ENCODE results near the gene ROCK2. TPM values are rescaled to one million over a fixed set of nuclear protein-coding genes. Genes with fewer than 3 reads are reported as not detected.

ROCK2 gene
- polyA plus RNA-seq, 2 of the 4 experiments (the other 2 are of a cell fraction) = 34.0 to 38.7 TPM

DNA sequence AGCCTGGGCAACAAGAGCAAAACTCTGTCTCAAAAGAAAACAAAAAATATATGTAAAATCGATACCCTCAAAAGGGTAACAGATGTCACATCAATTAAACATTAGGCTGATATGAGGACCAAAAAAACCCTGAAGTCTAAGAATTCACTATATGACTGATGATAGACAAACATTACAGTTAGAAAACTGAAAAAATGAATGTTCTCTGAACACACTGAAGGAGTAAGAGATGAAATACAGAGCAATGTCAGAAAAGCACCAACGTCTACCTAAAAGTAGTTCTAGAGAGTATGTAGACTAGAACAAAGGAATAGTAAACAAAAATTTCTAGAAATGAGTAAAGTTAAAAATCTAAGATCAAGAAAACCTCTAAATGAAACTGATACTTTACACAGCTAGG, 107.3 kb downstream of the ROCK2 start:
- Histone ChIP-seq H3K9me3 (no peaks in the 10 kb centered on the region), H3K4me1 (peaks cover 33% of the 10 kb centered on the region), H3K4me2 (no peak overlapping the region), H3K4me3 (no peak overlapping the region), H3K27ac (no peak overlapping the region)
- WGBS (ENCODE audit: missing lambda C conversion rate) = 87% methylated on average over 2 of the region's 2 CpGs
- POLR2A ChIA-PET = no interaction called here
- no peak for TF ChIP-seq JUNB (IDR thresholded peaks at IDR 0.05)
- no peak for TF ChIP-seq SREBF2 (IDR thresholded peaks at IDR 0.05)
- TF ChIP-seq MAZ (IDR thresholded peaks at IDR 0.05; ENCODE audit: borderline replicate concordance, low read depth, low read length) = no peak
- TF ChIP-seq CEBPB (IDR thresholded peaks at IDR 0.05) = no peak
- no peak for TF ChIP-seq POLR2A (IDR thresholded peaks at IDR 0.05; ENCODE audit: low read length)
- TF ChIP-seq ZNF302 (CRISPR knock-in tag; IDR thresholded peaks at IDR 0.05) = no peak
- TF ChIP-seq MYC (IDR thresholded peaks at IDR 0.05; ENCODE audit: borderline replicate concordance, low read length) = no peak
- TF ChIP-seq ESRRA (IDR thresholded peaks at IDR 0.05; ENCODE audit: borderline replicate concordance, low read length) = no peak
- no peak for TF ChIP-seq CHD4 (IDR thresholded peaks at IDR 0.05; ENCODE audit: borderline replicate concordance)
- TF ChIP-seq EHF (CRISPR knock-in tag; IDR thresholded peaks at IDR 0.05) = no peak
- TF ChIP-seq ZC3H11A (IDR thresholded peaks at IDR 0.05) = no peak
- no peak for TF ChIP-seq FOSL2 (IDR thresholded peaks at IDR 0.05)
- no peak for TF ChIP-seq FOSL2 (CRISPR knock-in tag; IDR thresholded peaks at IDR 0.05)
- no peak for FAIRE-seq
- CTCF ChIA-PET = interaction anchor here (0.9 to 5.4 kb wide), 7 partner anchors 10 to 216 kb away, joined by 3 to 50 read pairs (median 5); a partner anchor contains a TSS
- no peak for DNase-seq (ENCODE audit: low read depth in 1 of 2, low spot score in 1 of 2)
- ATAC-seq = no peak

GRCh38 chr2:11236335-11236734, 108.1 kb downstream of the ROCK2 start:
- no peak overlapping the region for H3K4me3 ChIP-seq
- CTCF ChIA-PET = interaction anchor here (0.9 to 5.4 kb wide), 8 partner anchors 9 to 346 kb away, joined by 3 to 50 read pairs (median 12); a partner anchor contains a TSS
- no peak overlapping the region for H3K4me2 ChIP-seq
- ATAC-seq = no peak
- no peak for FAIRE-seq
- H3K4me1 ChIP-seq = peaks cover 33% of the 10 kb centered on the region
- WGBS (ENCODE audit: missing lambda C conversion rate) = 80% methylated on average over 3 of the region's 3 CpGs
- DNase-seq (ENCODE audit: low read depth in 1 of 2, low spot score in 1 of 2) = no peak
- H3K27ac ChIP-seq = no peak overlapping the region
- POLR2A ChIA-PET = no interaction called here
- TF ChIP-seq HEYL (CRISPR knock-in tag; IDR thresholded peaks at IDR 0.05) = no peak
- no peak for TF ChIP-seq ZSCAN20 (CRISPR knock-in tag; IDR thresholded peaks at IDR 0.05)
- TF ChIP-seq KDM1A (IDR thresholded peaks at IDR 0.05; ENCODE audit: low read depth) = no peak
- no peak for TF ChIP-seq ELK1 (IDR thresholded peaks at IDR 0.05; ENCODE audit: low read depth, low read length)
- TF ChIP-seq FOXS1 (CRISPR knock-in tag; IDR thresholded peaks at IDR 0.05) = no peak
- TF ChIP-seq, protein P1, sequence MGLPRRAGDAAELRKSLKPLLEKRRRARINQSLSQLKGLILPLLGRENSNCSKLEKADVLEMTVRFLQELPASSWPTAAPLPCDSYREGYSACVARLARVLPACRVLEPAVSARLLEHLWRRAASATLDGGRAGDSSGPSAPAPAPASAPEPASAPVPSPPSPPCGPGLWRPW (IDR thresholded peaks at IDR 0.05) = no peak
- H3K9me3 ChIP-seq = no peaks in the 10 kb centered on the region

DNA sequence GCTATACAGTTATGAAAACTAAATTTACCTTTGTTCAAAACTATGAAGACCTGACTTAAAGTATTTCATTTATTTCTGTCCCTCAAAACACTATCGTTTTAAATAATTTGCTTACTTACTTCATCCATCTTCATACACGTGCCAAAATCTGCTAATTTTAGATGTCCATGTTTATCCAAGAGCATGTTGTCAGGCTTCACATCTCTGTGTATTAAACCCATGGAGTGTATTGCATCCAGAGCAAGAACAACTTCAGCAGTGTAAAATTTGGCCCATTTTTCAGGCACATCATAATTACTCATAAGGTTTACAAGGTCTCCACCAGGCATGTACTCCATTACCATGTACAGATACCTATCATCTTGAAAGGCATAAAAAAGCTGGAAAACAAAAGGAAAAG, 108.9 kb downstream of the ROCK2 start:
- 51% methylated on average over 2 of the region's 2 CpGs for WGBS (ENCODE audit: missing lambda C conversion rate)
- Histone ChIP-seq H3K4me1 (peaks cover 33% of the 10 kb centered on the region), H3K4me2 (no peak overlapping the region), H3K27ac (no peak overlapping the region), H3K4me3 (no peak overlapping the region), H3K9me3 (no peaks in the 10 kb centered on the region)
- POLR2A ChIA-PET = no interaction called here
- CTCF ChIA-PET = interaction anchor here (0.7 to 5.4 kb wide), 20 partner anchors 9 to 347 kb away, joined by 3 to 50 read pairs (median 4); a partner anchor contains a TSS
- DNase-seq (ENCODE audit: low read depth in 1 of 2, low spot score in 1 of 2) (no peak), ATAC-seq (no peak), FAIRE-seq (peak; percentile 84)
- TF ChIP-seq REST (IDR thresholded peaks at IDR 0.05) (no peak), FOSB (CRISPR knock-in tag; IDR thresholded peaks at IDR 0.05) (no peak), RNF2 (IDR thresholded peaks at IDR 0.05; ENCODE audit: borderline replicate concordance, low read depth) (no peak), CHD2 (IDR thresholded peaks at IDR 0.05; ENCODE audit: low read length, partially characterized antibody) (no peak), TP53 (CRISPR knock-in tag; IDR thresholded peaks at IDR 0.05) (no peak)
